ENCODE results near the gene ALG14.
A peak's percentile ranks its signal among the peaks of the same experiment; 100 is the strongest.
"Not testable (repeated sequence)": the region's sequence is repeated elsewhere in the genome, so short reads cannot be mapped to it uniquely, and the experiment has no call there.

Gene ALG14, protein sequence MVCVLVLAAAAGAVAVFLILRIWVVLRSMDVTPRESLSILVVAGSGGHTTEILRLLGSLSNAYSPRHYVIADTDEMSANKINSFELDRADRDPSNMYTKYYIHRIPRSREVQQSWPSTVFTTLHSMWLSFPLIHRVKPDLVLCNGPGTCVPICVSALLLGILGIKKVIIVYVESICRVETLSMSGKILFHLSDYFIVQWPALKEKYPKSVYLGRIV

DNA sequence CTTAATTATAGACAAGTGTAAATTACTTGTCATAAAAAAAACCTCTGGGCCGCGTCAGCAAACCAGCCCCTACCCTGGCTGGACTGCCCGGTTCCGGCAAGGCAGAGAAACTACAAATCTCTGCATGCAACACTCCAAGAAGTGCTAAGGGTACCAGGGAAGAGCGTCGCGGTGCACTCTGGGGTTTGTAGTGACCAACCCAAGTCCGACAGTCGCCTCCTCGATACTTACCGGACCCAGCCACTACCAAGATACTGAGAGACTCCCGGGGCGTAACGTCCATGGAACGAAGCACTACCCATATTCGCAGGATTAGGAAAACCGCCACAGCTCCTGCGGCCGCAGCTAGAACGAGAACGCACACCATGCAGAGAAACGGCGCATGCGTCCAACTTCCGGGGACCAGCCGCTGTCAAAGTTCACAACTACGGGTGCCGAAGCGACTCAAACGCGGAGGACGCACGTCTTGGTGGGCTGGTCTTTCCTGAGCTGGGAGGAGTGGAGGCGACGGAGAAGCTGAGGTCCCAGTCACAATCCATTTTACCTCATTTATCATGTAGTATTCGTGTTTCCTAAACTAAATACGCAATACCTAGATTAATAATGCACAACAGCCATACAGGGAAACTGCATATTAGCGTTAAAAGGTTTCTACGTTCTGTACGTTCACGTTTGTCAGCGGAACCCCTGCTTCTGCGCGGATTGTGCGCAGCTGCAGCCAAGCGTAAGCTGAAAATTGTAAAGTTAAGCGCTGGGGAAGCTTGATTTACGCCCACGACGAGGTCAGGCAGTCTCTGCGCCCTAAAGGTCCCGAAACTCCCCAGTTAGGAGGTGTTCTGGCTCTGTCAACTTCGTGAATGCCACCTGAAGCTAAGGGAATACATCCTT is at the start of gene ALG14:
Gene ALG14 (minus strand): TSS at position 420 of the 888 bp plus-strand sequence. CDS start 53 bp downstream, at position 367.
- peak; percentile 90 to 92 for DNase-seq

DNA sequence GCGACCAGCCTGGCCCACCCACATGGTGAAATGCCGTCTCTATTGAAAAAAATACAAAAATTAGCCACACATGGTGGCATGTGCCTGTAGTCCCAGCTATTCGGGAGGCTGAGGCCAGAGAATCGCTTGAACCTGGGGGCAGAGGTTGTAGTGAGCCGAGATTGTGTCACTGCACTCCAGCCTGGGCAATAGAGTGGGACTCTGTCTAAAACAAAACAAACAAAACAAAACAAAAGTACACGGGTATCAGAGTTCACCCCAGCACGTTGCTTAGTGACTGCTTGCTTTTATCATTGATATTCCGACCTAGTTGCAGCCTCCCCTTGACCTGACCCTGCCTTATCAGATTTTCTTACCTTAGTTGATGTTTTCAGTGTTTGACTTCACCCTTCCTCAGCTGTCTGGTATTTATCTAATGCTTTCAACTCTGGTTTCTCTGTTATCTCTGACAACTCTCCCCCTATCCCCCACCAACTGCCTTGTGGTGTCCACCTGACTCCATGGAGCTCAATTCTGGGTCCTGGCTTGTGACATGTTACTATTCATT is 49.5 kb upstream of the ALG14 start:
- no peak for DNase-seq

DNA sequence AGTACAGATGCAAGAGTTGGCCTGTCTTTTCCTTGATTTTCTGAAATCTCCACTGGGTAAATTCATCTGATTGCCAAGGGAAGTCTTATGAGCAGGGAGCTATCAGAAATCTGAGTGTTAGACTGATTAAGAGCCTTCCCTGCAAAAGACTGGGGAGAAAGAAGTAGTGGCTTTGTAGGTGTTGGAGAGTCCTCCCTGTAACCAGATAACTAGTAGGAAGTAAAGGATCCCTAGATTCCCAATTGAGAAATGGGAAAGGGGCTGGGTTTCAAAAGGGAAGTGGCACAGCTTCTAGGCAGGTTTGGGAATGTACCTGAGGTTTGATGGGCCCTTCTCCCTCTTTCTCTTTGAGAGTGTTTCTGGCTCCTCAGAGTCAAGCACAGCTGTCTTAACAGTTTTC is 46.5 kb upstream of the ALG14 start:
- DNase-seq: no peak

DNA sequence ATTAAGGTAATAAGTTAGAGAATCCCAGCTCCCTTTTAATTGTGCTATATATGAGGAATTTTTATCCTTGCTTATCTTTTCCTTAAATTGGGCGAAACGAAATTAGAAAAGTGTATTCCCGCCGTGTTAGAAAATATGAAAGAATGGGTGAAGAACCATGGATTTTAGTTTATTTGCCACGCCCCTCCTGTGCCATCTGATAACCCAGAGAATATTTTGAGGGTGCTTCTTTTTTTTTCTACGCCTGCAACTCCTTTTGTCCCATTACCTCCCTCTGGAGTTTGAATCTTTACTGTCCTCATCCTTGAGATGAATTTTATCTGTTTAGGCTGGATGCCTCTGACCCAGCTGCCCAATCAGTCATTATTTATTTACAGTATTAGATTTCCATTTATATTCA is 46.0 kb upstream of the ALG14 start:
- no peak for DNase-seq

DNA sequence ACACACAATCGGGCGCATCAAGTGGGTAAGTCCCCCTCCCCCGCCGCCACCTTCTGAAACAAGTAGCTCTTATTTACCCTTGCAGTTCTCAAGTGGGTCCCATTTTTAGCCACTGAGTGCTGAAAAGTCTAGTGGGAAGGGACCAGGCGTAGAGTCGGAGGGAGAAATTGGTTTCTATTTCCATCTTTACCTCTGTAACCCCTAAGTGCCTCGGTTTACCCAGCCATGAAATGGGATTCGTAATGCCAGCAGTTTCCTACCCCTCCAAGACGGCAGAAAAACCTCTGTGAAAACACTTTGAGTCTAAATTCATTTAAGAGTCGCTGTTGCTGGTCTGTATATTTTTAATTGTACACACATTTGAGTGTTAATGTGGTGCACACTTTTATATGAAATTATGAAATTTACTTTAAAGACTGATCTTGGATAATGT is 45.3 kb upstream of the ALG14 start:
- DNase-seq: no peak

DNA sequence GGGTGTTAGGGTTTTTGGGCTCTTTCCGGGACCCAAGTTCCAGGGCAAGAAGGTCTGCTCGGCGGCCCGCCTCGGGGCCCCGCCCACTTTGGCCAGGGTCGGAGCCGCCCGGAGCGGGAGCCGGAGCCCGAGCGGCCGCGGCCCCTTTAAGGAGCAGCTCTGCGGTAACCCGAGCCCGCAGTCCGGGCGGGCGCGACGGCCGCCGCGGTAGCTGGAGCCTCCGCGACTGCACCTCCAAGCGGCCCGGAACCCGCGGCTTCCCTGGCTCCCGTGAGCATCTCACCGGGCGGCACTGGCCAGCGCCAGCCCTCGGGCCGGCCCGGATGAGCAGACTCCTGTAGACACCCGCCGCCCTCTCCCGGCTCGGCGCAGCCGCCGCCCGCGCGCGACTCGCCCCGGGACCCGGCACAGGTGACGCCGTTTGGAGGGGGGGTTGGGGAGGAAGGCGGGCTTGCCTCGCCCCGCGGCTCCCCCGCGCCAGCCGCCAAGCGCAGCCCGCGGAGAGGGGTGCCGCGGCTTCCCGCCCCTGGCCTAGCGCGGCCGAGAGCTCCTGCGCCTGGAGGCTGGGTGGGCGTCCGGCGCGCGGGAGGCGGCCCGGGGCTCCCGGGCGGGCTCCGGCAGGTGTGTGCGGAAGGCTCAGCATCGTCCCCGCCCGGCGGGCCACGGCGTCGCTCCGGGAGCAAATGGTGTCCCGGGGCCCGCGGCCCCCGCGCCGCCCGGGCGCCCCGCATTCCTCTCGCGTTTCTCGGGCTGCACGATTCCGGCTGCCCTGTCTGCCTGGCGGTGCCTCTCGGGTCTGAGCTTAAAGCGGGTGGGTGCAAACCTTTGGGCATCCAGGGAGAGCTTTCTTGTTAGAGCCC is 44.7 kb upstream of the ALG14 start, which contains the start of gene TLCD4:
Gene TLCD4 (plus strand): TSS at position 149 of the 860 bp plus-strand sequence. CDS start 26,547 bp downstream, outside the sequence.
- peak; percentile 12 to 28 for DNase-seq

DNA sequence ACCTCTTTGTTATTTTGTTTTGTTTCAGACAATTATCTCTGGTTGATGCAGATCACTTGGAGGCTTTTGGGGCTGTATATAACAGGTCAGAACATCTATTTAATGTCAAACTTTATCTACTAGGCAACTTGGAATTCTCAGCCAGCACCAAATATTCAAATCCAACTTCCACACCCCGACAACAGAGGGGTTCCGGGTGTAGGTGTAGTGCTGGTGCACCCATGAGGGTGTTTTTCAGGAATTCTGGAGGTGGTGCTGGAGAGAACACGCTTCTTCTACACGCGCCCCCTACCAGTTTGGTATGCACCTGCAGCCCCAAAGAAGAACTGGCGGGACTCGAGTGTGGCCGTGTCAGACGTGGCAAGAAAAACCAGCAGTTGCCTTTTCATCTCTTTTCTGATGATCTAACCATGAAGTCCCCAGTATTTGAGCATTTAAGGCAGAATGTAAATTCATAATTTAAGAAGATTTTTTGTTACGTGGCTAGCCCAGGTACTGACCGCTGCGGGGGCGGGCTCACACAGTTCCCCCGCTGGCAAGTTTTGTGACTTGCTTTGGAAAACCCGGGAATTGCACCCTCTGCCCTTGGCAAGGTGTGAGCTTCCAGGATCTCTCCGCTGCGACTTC is 43.9 kb upstream of the ALG14 start:
- peak; percentile 55 to 56 for DNase-seq

DNA sequence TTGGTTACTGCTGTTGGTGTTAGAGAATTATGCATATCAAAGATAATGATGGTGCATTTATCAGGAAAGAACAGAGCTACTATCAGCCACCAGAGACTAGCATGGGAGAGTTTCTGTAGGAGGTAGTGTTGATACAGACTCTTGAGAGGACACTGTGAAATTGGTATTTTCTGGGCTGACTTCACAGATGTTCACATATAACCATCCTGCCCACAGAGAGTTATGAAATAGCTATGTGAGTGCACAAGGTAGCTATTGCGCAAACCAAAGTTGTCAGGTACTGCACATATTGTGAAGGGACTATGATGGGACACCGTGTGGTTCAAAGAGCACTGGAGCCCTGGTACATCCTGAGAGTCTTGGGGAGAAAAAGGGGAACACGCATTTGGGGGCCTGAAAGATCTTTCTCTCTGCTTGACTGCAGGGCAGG is 43.0 kb upstream of the ALG14 start:
- no peak for DNase-seq

DNA sequence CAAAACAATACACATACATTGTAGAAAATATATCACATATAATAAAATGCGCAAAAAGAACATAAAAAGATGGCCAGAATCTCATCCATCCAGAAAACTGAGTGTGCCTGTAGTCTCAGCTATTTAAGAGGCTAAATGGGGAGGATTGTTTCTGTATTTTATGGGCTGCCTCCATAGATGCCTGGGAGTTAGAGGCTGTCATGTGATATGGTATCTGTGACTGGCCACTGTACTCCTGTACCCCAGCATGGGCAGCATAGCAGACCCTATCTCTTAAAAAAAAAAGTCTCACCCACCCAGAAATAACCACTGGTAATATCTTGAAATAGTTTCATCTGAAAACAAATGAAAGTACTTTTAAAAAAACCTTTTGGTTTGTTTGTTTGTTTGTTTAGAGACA is 40.9 kb upstream of the ALG14 start:
- no peak for DNase-seq

DNA sequence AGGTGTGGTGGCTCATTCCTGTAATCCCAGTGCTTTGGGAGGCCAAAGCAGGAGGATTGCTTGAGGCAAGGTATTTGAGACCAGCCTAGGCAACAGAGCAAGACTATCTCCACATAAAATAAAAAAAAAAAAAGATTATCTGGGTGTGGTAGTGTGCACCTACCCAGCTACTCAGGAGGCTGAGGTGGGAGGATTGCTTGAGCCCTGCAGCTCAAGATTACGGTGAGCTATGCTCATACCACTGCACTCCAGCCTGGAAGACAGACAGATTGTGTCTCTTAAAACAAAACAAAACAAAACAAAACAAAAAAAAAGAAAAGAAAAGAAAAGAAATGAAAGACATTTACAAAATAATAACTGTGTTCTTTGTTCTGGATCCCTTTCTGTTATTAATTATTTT is 38.3 kb upstream of the ALG14 start:
- DNase-seq: no peak

DNA sequence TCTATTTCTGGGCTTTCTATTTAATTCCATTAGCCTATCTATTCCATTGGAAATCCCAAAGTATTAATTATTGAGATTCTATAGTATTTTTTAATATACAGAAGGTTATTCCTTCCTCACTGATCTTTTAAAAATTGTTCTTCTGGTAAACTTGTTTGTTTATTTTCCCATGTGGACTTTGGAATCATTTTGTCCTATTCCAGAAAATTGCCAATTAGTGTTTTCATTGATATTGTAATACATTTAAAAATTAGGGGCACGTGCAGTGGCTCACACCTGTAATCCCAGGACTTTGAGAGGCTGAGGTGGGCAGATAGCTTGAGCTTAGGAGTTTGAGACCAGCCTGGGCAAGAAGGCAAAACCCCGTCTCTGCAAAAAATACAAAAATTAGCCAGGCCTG is 36.0 kb upstream of the ALG14 start:
- no peak for DNase-seq

DNA sequence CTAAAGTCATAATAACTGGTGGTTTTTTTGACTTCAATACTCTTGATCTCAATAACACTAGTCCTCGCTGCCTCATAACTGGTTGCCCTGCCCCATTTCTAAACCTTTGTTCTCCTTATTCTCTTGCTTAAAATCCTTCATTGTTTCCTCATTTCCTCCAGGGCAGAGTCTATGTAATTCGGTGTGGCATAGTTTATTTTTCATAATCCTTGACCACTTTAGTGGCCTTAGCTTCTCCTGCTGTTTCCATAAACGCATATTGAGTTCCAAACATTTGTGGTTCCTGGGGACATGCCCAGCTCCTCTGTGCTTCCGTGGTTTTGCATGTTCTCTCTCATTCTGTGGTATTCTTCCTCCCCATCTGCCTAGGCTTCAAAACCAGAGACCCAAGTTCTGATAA is 25.4 kb upstream of the ALG14 start:
- DNase-seq: no peak

DNA sequence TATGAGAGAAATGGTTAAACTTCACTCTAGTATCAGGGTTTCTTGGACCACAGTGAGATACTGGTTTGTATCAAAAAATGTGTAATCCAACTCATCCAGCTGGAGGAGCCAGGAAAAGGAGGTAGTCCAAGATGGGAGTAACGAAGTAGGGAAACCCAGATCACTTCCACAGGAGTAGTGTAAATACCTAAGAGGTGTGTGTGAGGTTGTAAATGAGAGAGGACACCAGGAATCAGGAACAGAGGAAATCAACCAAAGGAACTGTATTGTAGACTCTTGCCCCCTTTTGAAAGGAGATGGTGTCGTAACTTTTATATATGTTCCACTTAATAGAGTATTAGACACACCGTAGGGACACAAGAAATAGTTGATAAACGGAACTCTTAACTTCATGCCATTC is 24.7 kb upstream of the ALG14 start:
- no peak for DNase-seq

DNA sequence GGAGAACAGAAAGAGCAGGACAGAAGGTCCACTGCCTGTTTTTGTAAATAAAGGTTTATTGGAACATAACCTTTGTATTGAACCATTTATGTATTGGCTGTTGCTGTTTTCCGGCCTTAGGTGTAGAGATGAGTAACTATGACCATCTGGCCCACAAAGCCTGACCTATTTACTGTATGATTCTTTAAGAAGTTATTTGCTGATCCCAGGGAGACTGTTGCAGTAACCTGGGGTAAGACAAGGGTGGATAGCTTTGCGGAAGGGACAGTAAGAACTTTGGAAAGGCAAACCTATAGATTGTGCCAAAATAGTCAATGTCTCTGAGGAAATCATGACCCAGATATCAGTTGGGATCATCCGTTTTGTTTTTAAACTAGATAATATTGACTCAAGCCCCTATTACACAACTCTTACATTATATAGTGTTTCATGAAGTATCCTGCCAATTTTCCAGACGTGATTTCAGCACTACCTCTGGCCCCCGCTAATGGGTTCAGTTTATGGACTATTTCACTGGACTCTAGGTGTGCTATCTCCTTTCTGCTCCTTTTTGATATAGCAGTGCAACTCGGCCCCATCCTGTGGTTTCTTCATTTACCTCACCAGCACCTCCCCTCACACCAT is 23.6 kb upstream of the ALG14 start:
- no peak for DNase-seq

DNA sequence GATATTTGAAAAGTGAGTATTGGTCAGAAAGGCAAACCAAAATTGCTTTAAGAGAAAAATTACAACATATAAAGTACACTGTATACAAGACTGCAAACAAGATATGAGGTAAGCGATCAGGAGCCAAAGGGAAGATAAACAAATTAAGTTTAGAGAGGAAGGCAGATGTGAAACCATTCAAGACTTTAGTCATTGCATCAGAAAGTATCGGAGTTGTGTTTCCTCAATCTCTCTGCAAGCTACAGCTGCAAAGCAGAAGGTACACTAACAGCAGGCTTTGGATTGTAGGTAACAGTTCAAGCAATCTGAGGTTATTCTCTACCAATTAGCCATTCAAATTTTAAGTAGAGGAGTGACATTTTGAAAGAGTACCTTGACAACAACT is 23.1 kb upstream of the ALG14 start:
- no peak for DNase-seq

DNA sequence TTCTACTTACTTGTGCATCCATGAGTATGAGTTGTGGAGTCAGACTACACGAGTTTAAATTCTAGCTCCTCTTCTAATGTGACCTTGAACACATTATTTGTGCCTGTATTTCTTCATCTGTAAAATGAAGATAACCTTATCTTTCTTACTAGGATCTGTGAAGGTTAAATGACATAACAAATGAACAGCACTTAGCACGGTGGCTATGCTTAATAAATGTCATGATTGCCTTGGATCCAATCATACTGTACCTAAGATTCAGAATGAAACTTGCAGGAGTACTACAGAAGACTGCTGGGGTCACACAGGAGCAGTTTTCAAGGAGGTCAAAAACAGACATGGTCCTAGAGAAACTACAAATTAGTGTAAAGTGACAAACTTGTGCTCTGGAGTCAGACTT is 22.2 kb upstream of the ALG14 start:
- DNase-seq: no peak

DNA sequence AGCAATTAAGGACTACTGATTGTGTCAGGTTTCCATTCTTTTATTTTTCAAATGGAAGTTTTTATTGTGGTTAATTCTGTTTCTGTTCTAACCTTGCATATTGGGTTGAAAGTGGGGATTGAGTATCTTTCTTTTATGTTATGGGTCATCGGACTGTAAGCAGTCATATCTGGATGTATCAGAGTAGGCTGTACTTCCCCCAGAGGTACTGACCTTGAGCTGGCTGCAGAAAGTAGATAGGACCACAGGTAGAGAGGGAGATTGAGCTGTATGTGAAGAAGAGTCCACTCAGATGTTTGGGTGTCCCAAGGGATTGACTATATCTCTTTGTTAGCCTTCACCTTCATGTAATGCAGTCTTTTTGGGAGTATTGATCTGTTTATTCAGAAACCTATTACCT is 20.5 kb upstream of the ALG14 start:
- no peak for DNase-seq

DNA sequence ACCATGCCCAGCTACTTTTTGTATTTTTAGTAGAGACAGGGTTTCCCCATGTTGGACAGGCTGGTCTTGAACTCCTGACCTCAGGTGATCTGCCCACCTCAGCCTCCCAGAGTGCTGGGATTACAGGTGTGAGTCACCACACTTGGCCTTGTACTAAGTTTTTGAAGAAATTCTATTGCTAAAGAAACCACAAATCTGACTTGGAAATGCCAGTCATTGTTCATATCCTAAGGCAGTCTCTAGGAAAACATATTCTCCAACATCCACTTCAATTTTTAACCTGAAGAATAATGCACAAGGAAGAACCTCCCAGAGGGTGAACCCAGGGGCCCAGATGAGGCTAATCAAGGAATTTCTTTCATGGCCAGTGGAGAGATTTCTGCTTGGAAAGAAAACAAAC is 20.1 kb upstream of the ALG14 start:
- not testable (repeated sequence) for DNase-seq

DNA sequence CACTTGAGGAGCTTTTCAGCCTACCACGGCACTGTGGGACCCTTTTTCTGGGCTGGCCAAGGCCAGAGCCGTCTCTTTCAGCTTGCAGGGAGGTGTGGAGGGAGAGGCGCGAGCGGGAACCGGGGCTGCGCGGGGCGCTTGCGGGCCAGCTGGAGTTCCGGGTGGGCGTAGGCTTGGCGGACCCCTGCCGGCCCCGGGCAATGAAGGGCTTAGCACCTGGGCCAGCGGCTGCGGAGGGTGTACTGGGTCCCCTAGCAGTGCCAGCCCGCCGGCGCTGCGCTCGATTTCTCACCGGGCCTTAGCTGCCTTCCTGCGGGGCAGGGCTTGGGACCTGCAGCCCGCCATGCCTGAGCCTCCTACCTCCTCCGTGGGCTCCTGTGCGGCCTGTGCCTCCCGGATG is 18.5 kb upstream of the ALG14 start:
- not testable (repeated sequence) for DNase-seq

DNA sequence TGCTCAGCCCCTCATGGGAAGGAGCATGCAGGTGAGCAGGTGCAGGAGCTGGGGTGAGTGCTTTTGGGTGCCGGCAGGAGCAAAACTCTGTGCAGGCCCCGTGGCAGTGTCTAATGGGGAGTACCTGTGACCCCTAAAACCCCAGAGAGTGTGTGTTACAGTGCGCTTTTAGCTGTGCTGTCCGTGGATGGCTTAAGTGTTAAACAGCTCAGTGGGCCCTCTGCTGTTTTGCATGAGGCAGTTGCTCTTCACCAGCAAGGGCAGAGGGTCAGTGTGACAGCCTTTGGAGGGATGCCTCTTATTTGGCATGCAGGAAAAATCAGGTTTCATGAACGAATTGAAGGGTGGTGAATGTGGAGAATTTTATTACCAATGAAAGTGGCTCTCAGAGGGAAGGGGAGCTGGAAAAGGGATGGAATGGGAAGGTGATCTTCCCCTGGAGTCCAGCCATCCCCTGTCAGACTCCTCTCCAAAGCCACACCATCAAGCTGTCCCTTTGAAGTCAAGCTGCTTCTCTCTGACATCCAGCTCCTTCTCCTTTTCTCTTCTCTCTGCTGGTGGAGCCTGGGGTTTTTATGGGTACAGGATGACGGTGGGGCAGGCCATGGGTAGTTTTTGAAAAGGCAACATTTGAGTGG is 17.0 kb upstream of the ALG14 start:
- no peak for DNase-seq

DNA sequence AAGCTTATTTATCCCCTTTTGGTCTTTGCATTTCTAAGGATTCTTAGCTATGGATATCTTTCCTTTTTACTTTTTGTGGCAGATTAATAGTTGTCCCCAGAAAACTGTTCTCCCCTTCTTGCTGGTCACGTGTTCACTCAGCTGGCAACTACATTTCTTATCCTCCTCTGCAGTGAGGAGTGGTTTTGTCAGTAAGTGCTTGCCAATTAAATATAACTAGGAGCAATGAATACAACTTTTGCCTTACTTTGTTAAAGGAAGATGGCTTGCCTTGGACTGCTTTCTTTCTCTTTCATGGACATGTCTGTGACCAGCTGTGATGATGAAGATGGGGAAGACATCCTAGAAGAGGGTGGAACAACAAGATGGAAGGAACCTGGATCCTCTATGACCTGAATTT is 15.6 kb upstream of the ALG14 start:
- no peak for DNase-seq
